Neuron (in vitro differentiated cells): ENCODE measurements around the gene TRPM3.

Source experiments
- H2AFZ ChIP-seq: one replicate; pipeline ENCODE4 v1.6.1; 2013; ENCODE audit warnings: low read depth, mild to moderate bottlenecking, inconsistent platforms, low read length, moderate library complexity
- H3K27me3 ChIP-seq: one replicate; pipeline ENCODE4 v1.6.1; 2013; ENCODE audit warnings: low read length; ENCODE audit not compliant: insufficient read depth
- H3K36me3 ChIP-seq: one replicate; pipeline ENCODE4 v1.6.1; 2013; ENCODE audit warnings: low read length; ENCODE audit not compliant: insufficient read depth
- H3K4me1 ChIP-seq: one replicate; pipeline ENCODE4 v1.6.1; 2013; ENCODE audit warnings: low read length; ENCODE audit not compliant: insufficient read depth
- H3K4me3 ChIP-seq: 2 replicates; pipeline ENCODE4 v1.5.1; 2013; ENCODE audit warnings: mild to moderate bottlenecking, low read length, moderate library complexity
- H3K9me3 ChIP-seq: one replicate; pipeline ENCODE4 v1.6.1; 2013; ENCODE audit warnings: low read length

The TRPM3 gene

GRCh38 chr9:70581955-70582350, 539.5 kb downstream of the TRPM3 start:
- H3K9me3 ChIP-seq, result no peaks in the 10 kb centered on the region
- no peaks in the 10 kb centered on the region for H3K27me3 ChIP-seq
- no peak overlapping the region for H2AFZ ChIP-seq
- H3K4me3 ChIP-seq, result no peak overlapping the region
- no peaks in the 10 kb centered on the region for H3K36me3 ChIP-seq
- no peaks in the 10 kb centered on the region for H3K4me1 ChIP-seq

GRCh38 chr9:70581214-70581954, 540.0 kb downstream of the TRPM3 start:
- H3K36me3 ChIP-seq, result no peaks in the 10 kb centered on the region
- H3K27me3 ChIP-seq, result no peaks in the 10 kb centered on the region
- H2AFZ ChIP-seq, result no peak overlapping the region
- no peak overlapping the region for H3K4me3 ChIP-seq
- no peaks in the 10 kb centered on the region for H3K4me1 ChIP-seq
- H3K9me3 ChIP-seq, result no peaks in the 10 kb centered on the region

GRCh38 chr9:70580606-70581195, 540.7 kb downstream of the TRPM3 start:
- Histone ChIP-seq H3K4me1 (no peaks in the 10 kb centered on the region), H3K4me3 (no peak overlapping the region), H3K36me3 (no peaks in the 10 kb centered on the region), H3K9me3 (no peaks in the 10 kb centered on the region), H3K27me3 (no peaks in the 10 kb centered on the region), H2AFZ (no peak overlapping the region)

GRCh38 chr9:70579686-70580085, 541.7 kb downstream of the TRPM3 start:
- Histone ChIP-seq H3K27me3 (no peaks in the 10 kb centered on the region), H3K9me3 (no peaks in the 10 kb centered on the region), H3K4me1 (no peaks in the 10 kb centered on the region), H3K36me3 (no peaks in the 10 kb centered on the region), H2AFZ (no peak overlapping the region), H3K4me3 (no peak overlapping the region)

- Histone ChIP-seq H3K36me3 (no peaks in the 10 kb centered on the region), H3K9me3 (no peaks in the 10 kb centered on the region), H3K4me3 (no peak overlapping the region), H3K27me3 (no peaks in the 10 kb centered on the region), H2AFZ (no peak overlapping the region), H3K4me1 (no peaks in the 10 kb centered on the region)
Measured at GRCh38 chr9:70578720-70579119, 542.7 kb downstream of the TRPM3 start.

- Histone ChIP-seq H3K4me3 (no peak overlapping the region), H2AFZ (no peak overlapping the region), H3K4me1 (peaks cover 7% of the 10 kb centered on the region)
Measured at GRCh38 chr9:70577671-70578070, 543.8 kb downstream of the TRPM3 start.

GRCh38 chr9:70576116-70576515, 545.3 kb downstream of the TRPM3 start:
- Histone ChIP-seq H3K4me1 (peaks cover 12% of the 10 kb centered on the region), H3K27me3 (no peaks in the 10 kb centered on the region), H2AFZ (no peak overlapping the region), H3K4me3 (no peak overlapping the region), H3K36me3 (no peaks in the 10 kb centered on the region), H3K9me3 (no peaks in the 10 kb centered on the region)

More at GRCh38 chr9:70577671-70578070, 543.8 kb downstream of the TRPM3 start:
- H3K36me3 ChIP-seq, result no peaks in the 10 kb centered on the region
- no peaks in the 10 kb centered on the region for H3K9me3 ChIP-seq
- H3K27me3 ChIP-seq, result no peaks in the 10 kb centered on the region

- H3K4me3 ChIP-seq, result no peak overlapping the region
- no peaks in the 10 kb centered on the region for H3K9me3 ChIP-seq
- no peaks in the 10 kb centered on the region for H3K27me3 ChIP-seq
- no peak overlapping the region for H2AFZ ChIP-seq
- no peaks in the 10 kb centered on the region for H3K36me3 ChIP-seq
- peaks cover 12% of the 10 kb centered on the region for H3K4me1 ChIP-seq
Measured at GRCh38 chr9:70574151-70574837, 547.1 kb downstream of the TRPM3 start.

- peaks cover 15% of the 10 kb centered on the region for H3K4me1 ChIP-seq
- no peaks in the 10 kb centered on the region for H3K27me3 ChIP-seq
- no peak overlapping the region for H2AFZ ChIP-seq
- no peaks in the 10 kb centered on the region for H3K36me3 ChIP-seq
- H3K9me3 ChIP-seq, result no peaks in the 10 kb centered on the region
- H3K4me3 ChIP-seq, result no peak overlapping the region
Measured at GRCh38 chr9:70573308-70573707, 548.1 kb downstream of the TRPM3 start.

- Histone ChIP-seq H3K27me3 (no peaks in the 10 kb centered on the region), H3K36me3 (no peaks in the 10 kb centered on the region), H3K9me3 (no peaks in the 10 kb centered on the region), H2AFZ (no peak overlapping the region), H3K4me3 (no peak overlapping the region), H3K4me1 (peaks cover 15% of the 10 kb centered on the region)
Measured at GRCh38 chr9:70571258-70571657, 550.2 kb downstream of the TRPM3 start.

GRCh38 chr9:70569791-70570190, 551.6 kb downstream of the TRPM3 start:
- H3K4me3 ChIP-seq, result no peak overlapping the region
- H2AFZ ChIP-seq, result no peak overlapping the region
- peaks cover 15% of the 10 kb centered on the region for H3K4me1 ChIP-seq
- H3K27me3 ChIP-seq, result no peaks in the 10 kb centered on the region
- H3K36me3 ChIP-seq, result no peaks in the 10 kb centered on the region
- no peaks in the 10 kb centered on the region for H3K9me3 ChIP-seq

GRCh38 chr9:70569070-70569772, 552.2 kb downstream of the TRPM3 start:
- Histone ChIP-seq H3K36me3 (no peaks in the 10 kb centered on the region), H3K9me3 (no peaks in the 10 kb centered on the region), H3K4me1 (peaks cover 15% of the 10 kb centered on the region), H3K27me3 (no peaks in the 10 kb centered on the region), H3K4me3 (no peak overlapping the region), H2AFZ (no peak overlapping the region)

GRCh38 chr9:70567511-70567910, 553.9 kb downstream of the TRPM3 start:
- Histone ChIP-seq H2AFZ (no peak overlapping the region), H3K4me1 (peaks cover 8% of the 10 kb centered on the region), H3K4me3 (no peak overlapping the region), H3K36me3 (no peaks in the 10 kb centered on the region), H3K27me3 (no peaks in the 10 kb centered on the region), H3K9me3 (no peaks in the 10 kb centered on the region)
